HAP-1 (cell line): ENCODE results near the gene CISH.

Source experiments
- DNase-seq, 2 experiments: peaks; one replicate each; pipeline ENCODE4 v3.0.0-alpha.2; 2016 to 2020; ENCODE audit warnings: low spot score in 2 of 2
- H3K27me3 ChIP-seq: fragments of 250-450 bp; sonication (Bioruptor Pico); 2 replicates; pipeline ENCODE4 v1.5.1; 2020; ENCODE audit warnings: low read depth, mild to moderate bottlenecking, moderate library complexity
- H3K36me3 ChIP-seq: fragments of 250-450 bp; sonication (Bioruptor Pico); replicated peaks from 2 replicates; pipeline ENCODE4 v1.5.1; 2020; ENCODE audit warnings: mild to moderate bottlenecking
- H3K4me1 ChIP-seq: fragments of 250-450 bp; sonication (Bioruptor Pico); 2 replicates; pipeline ENCODE4 v1.5.1; 2020; ENCODE audit warnings: mild to moderate bottlenecking
- H3K4me3 ChIP-seq: fragments of 250-450 bp; sonication (Bioruptor Pico); 2 replicates; pipeline ENCODE4 v1.5.1; 2020; ENCODE audit warnings: mild to moderate bottlenecking, moderate library complexity
- H3K9me3 ChIP-seq: fragments of 250-450 bp; sonication (Bioruptor Pico); 2 replicates; pipeline ENCODE4 v1.5.1; 2020; ENCODE audit warnings: mild to moderate bottlenecking, moderate library complexity
- in situ Hi-C: fragments of 300-500 bp; cut with MboI; formaldehyde crosslinking; loops from 3 replicates; pipeline ENCODE4 v1.14.3; 2020; ENCODE audit warnings: low sequenced_read_pairs, inconsistent platforms, mixed read lengths

The CISH gene

DNA sequence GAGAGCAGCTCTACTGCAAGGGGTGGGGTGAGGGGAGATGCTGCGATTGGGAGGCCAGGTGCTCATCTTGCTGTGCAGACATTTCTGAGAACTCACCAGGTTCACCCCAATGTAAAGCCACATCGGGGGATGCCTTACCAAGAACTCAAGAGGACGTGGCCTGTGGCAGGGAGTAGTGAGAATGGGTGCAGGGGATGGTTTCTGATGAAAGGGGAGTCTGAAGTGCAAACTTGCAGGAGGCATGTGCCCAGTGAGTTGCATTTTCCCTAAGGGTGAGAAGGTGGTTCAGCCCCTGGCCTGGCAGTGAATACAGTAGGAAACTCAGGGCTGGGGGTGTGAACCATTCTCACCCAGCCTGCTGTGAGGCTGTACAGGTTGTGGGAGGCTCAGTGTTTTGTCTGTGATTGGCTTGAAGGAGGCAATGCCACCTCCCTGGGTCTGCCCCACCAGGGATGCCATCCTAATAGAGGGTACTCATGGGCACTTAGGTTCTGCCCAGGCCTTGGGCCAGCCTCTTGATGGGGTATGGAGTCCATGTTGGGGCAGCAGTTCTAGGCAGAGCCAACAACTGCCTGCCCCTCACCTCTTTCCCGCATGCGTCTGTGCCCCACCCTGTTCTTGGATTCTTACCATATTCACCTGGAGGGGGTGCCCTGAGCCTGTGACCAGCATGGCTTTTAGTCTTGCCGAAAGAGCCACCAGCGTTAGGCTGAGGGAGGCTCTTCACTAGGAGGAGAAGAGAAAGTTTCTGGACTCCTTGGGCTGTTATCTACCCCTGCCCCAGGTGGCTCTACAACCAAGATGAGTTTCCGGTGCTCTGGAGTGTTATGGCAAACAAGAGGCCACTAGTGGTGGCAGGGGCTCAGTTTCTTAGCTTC, 37.8 kb downstream of the CISH start:
- DNase-seq: no peak
- peaks cover 16% of the 10 kb centered on the region for H3K36me3 ChIP-seq
- no peaks in the 10 kb centered on the region for H3K9me3 ChIP-seq
- H3K4me3 ChIP-seq: no peak overlapping the region
- H3K27me3 ChIP-seq: no peaks in the 10 kb centered on the region
- in situ Hi-C loops: no loop called here
- H3K4me1 ChIP-seq: no peaks in the 10 kb centered on the region

DNA sequence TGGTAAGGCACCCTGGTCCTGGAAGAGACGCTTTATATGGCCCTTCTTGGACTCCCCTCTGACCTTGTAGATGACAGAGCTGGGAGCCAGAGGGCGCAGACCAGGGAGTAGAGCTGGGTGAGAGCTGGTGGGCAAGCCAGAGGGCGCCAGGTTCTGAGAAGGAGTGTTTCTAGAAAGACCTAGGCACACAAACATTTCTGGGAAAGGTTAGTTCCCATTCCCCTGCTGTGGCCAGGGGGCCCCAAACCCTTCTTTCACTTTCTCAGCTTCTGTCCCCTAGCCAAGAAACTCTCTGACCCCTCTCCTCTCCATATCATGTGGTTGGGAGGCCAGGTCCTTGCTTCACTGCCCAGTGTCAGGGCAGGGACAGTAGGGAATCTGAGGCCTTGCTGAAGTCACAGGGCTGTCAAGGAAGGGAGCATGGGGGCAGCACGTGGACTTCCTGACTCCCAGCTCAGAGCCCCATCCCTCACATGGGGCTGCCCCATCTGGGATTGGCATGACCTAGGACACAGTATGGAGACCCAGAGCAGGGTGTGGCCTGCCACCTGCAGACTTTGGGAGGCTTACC, 38.7 kb downstream of the CISH start:
- Histone ChIP-seq H3K4me3 (no peak overlapping the region), H3K36me3 (peaks cover 13% of the 10 kb centered on the region), H3K4me1 (no peaks in the 10 kb centered on the region), H3K27me3 (no peaks in the 10 kb centered on the region), H3K9me3 (no peaks in the 10 kb centered on the region)
- in situ Hi-C loops: no loop called here
- DNase-seq: no peak

DNA sequence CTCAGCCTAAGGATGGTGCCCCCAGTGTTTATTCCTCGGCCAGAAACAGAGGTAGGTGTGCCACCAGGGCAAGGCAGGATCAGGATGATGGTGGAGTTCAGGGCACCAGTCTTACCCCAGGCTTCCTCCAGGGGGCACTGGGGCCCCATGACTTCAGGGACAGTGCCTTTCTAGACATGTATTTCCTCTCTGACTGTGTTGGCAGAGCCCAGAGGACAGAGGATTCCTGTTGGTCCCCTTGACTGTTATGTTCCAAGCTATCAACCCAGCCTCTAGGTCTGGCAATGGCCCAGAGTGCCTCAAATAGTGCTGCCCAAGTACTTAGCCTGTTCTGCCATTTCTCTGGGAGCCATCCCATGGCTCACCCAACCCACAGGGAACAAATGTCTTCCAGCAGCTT, 39.4 kb downstream of the CISH start:
- Histone ChIP-seq H3K9me3 (no peaks in the 10 kb centered on the region), H3K4me1 (no peaks in the 10 kb centered on the region), H3K4me3 (no peak overlapping the region), H3K27me3 (no peaks in the 10 kb centered on the region), H3K36me3 (peaks cover 10% of the 10 kb centered on the region)
- peak; percentile 51 to 72 for DNase-seq
- in situ Hi-C loops: no loop called here

DNA sequence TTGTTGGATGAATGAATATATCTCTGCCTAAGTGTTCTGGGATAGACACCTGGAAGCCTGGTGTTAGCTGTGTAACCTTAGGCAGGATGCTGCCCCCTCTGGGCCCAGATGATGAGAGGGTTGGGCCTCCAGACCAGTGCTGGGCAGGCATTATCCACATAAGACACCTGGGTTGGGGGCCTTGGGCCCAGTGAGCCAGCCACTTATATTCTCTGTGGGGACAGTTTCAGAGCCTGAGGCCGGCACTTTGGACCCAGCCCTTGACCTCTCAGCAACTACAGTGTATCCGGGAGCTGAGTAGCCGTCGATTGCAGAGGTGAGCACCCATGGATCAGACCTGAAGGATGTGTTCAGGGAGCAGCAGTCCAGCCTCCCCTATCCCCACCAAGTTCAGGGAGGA, 40.1 kb downstream of the CISH start:
- Histone ChIP-seq H3K4me3 (no peak overlapping the region), H3K9me3 (no peaks in the 10 kb centered on the region), H3K36me3 (peaks cover 6% of the 10 kb centered on the region), H3K27me3 (no peaks in the 10 kb centered on the region), H3K4me1 (no peaks in the 10 kb centered on the region)
- DNase-seq: no peak
- in situ Hi-C loops: no loop called here

DNA sequence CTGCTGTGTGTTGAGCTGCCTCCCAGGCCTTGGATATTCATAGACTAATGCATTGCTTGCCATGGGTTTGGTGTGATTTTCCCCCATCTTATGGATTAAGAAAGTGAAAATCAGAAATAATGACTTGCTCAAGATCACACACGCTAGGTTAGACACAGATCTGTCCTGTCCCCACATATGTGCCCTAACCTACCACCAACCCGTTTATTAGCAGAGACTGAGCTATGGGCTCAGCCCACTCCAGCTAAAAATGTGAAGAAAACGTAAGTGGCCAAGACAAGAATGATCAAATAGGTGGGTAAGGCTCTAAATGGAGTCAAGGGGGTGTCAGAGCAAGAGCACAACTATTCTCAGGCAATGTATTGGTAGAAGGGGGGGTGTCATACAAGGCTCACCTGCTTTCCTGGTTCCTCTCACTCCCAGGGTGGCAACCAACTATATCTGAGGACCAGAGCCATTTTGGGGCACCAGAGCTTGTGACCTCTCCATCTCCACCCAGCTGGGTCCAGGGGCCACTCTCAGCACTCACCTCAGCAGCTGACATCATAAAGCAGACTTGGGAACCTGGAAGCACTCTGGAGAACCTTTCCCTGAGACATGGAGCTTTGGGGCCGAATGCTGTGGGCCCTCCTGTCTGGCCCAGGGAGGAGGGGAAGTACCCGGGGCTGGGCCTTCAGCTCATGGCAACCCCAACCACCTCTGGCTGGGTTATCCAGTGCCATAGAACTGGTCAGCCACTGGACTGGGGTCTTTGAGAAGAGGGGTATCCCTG, 40.9 kb downstream of the CISH start:
- Histone ChIP-seq H3K27me3 (no peaks in the 10 kb centered on the region), H3K9me3 (no peaks in the 10 kb centered on the region), H3K36me3 (peaks cover 3% of the 10 kb centered on the region), H3K4me3 (peak overlapping the region; percentile 69), H3K4me1 (no peaks in the 10 kb centered on the region)
- in situ Hi-C loops: no loop called here
- DNase-seq: no peak

DNA sequence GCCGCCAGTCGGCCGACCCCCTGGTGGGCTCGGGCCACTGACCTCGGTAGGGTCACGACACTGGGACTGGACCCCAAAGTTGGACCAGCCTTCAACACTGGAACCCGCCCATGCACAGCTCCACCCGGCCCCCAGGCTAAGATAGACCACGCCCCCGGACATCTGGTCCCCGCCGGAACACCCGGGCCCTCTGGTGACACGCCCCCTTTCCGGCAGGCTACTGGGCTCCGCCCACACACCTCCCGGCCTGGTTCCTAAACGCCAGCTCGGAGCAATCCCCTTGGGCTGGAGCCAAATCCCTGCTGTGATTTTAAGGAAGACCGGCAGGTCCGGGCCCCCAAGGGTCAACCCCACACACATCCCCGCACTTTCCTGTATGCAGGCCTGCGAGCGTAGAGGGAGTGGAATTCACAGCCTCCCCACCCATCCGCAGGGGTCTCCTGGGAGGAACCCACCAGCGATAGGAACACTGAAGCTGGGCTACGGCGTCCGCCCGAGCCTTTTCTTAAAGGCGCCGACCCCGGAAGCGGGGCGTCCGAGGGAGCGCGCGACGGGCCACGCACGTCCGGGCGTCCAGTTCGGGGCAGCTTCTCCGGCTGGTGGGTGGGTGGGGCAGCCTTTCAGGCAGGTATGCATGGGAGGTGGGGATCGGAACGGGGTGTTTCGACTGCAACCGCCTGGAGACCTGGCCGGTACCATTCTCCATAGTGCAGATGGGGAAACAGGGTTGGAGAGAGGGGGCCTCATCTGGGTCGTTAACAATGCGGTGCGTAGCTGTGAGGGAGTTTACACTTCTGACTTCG, 42.4 kb downstream of the CISH start, which contains the start of gene HEMK1:
TSS of gene HEMK1 (plus strand) at position 576 of the 803 bp plus-strand sequence. CDS start 1,583 bp downstream, outside the sequence.
- no peaks in the 10 kb centered on the region for H3K4me1 ChIP-seq
- peak within 1 kb of the TSS; percentile 69 for H3K4me3 ChIP-seq
- H3K9me3 ChIP-seq: no peaks in the 10 kb centered on the region
- H3K36me3 ChIP-seq: peaks cover 3% of the 10 kb centered on the region
- in situ Hi-C loops: no loop called here
- H3K27me3 ChIP-seq: no peaks in the 10 kb centered on the region
- DNase-seq: peak; percentile 92 to 99

DNA sequence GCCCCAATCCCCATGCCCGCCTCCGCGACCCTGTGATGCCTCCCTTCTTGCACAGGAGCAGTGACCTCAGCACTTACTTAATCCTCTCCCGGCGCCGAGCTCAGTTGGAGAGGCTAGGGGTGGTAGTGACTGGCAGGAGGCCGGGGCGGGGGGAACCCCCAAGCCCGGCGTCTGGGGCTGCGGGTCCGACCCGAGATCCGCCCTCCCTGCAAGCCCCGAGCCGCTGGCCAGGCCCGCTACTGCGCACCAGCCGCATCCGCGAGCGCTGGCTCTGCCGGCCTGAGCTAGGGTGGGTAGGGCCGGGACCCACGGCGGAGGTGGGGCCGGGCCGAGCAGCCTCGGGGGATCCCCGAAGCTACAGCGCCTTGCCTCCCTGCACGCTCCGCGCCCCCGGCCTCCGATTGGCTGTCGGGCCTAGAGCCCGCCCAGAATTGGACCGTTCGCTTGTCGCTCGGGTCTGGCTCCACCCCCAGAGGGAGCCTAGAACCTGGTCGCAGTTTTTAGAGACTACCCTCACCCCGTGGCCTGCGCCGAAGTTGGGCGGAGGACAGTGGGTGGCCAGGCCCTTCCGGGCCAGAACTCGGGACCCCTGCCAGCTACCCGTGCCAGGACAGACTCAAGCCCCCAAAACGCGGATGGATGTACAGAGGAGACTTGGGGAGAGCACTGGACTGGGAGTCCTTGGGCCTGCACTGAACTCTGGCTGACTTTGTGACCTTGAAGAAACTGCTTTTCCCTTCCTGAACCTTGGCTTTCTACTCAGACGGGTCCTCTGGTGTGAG, 44.0 kb downstream of the CISH start, which contains the start of gene C3orf18:
TSS of gene C3orf18 (minus strand) at position 362 of the 782 bp plus-strand sequence. CDS start 2,048 bp downstream, outside the sequence.
- no peaks in the 10 kb centered on the region for H3K4me1 ChIP-seq
- in situ Hi-C loops: no loop called here
- H3K9me3 ChIP-seq: no peaks in the 10 kb centered on the region
- H3K27me3 ChIP-seq: no peaks in the 10 kb centered on the region
- H3K36me3 ChIP-seq: peaks cover 3% of the 10 kb centered on the region
- peak in 1 of 2 experiments; percentile 24 for DNase-seq
- H3K4me3 ChIP-seq: no peak within 1 kb of the TSS; the same call in 1 of the 2 replicates

DNA sequence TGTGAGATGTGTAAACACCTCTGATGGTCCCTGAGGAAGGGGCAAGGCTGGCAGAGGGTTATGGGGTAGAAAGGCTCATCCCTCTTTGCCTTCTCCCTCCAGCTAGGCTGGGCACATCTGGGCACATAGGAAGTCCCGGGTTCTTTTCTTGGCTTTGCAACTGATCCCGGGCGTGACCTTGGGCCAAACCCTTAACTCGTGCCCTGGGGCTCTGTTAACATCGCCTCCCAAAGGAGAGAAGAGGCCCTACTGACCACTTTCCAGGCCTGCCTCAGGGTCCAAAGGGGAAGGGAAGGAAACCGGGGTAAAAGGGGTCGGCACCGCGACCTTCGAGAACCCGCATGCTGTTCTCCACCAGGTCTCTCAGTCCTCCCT, 44.6 kb downstream of the CISH start:
- DNase-seq: no peak
- in situ Hi-C loops: no loop called here
- no peak overlapping the region for H3K4me3 ChIP-seq
- no peaks in the 10 kb centered on the region for H3K27me3 ChIP-seq
- H3K9me3 ChIP-seq: no peaks in the 10 kb centered on the region
- H3K4me1 ChIP-seq: no peaks in the 10 kb centered on the region
- H3K36me3 ChIP-seq: no peaks in the 10 kb centered on the region; the same call in 1 of the 2 replicates

DNA sequence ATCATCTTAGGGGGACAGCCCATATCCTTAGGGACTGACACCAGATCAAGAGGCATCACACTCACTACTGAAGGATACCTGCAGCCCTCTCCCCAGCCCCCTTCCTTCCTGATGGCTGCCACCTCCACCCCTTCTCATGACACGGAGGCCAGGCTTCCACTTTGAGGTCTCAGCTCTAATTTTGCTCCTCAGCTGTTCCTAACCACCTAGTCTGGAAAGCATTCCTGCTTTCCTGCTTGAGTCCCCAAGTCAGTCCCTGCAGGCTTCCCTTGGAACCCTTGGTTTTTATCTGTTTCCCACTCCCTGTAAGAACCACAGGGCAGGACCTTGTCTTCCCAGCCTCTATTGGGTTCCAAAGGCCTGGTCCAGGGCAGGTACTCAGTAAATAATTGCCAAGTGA, 47.3 kb downstream of the CISH start:
- Histone ChIP-seq H3K4me1 (no peaks in the 10 kb centered on the region), H3K4me3 (no peak overlapping the region), H3K27me3 (no peaks in the 10 kb centered on the region), H3K9me3 (no peaks in the 10 kb centered on the region), H3K36me3 (no peaks in the 10 kb centered on the region)
- no peak for DNase-seq
- in situ Hi-C loops: no loop called here

DNA sequence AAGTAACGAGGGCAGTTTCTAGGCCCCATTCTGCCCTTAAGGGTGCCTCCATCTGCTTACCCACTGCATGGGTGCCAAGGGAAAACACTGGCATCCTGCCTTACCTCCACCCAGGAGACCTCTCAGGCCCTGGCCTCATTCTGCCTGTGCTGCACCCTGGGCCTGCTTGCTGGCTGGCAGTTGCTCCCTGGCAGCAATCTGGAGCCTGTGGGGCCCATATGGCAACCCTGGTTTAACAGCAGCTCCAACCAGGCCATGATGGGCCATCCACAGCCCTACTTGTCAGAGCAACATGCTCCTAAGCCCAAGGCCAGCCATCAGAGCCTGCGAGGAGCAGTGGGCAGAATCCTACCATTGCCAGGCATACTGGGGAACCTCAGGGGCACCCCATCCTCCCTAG, 47.7 kb downstream of the CISH start:
- Histone ChIP-seq H3K4me3 (no peak overlapping the region), H3K9me3 (no peaks in the 10 kb centered on the region), H3K36me3 (no peaks in the 10 kb centered on the region), H3K27me3 (0 out of 2 replicates have a peak, but pooled peaks cover 2% of the 10 kb centered on the region), H3K4me1 (no peaks in the 10 kb centered on the region)
- DNase-seq: no peak
- in situ Hi-C loops: no loop called here

DNA sequence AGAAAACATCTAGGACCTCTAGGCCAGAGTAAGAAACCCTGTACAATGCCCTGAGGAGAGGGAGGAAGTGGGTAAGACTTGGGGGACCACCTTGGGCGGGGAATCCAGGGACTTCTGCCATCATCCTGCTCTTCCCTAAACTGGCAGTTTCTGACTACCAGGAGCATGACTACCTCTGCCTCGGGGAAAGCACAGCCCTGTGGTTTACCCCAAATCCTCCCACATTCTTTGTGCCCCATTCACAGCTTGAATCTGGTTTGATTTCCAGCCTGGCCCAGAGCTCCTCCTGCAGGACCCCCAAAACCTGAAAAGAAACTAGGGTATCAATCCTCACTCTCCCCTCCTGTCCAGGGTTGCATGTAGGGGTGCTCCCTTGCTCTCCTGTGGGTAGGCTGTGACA, 48.7 kb downstream of the CISH start:
- in situ Hi-C loops: no loop called here
- H3K4me3 ChIP-seq: no peak overlapping the region
- peaks cover 10% of the 10 kb centered on the region for H3K27me3 ChIP-seq
- no peaks in the 10 kb centered on the region for H3K36me3 ChIP-seq
- no peak for DNase-seq
- no peaks in the 10 kb centered on the region for H3K4me1 ChIP-seq
- no peaks in the 10 kb centered on the region for H3K9me3 ChIP-seq

DNA sequence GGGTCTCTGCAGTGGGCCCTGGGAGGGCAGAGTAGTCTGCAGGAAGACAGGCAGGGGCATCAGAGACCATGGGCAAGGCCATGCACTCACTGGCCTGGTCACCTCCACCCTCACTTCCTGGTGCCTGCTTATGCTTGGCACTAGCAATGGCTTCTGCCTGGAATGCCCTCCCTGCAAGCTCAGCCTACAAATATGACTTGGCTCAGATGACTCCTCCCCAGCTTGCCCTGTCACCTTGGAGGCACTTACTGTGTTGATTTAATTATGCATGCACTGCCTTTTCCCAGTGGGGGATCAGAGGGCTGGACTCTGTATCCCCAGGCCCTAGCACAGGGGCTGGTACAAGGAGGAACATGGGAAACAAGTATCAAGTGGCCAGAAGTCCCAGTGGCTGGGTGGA, 51.9 kb downstream of the CISH start:
- no peak overlapping the region for H3K4me3 ChIP-seq
- H3K27me3 ChIP-seq: peaks cover 24% of the 10 kb centered on the region
- H3K4me1 ChIP-seq: no peaks in the 10 kb centered on the region
- DNase-seq: no peak
- H3K9me3 ChIP-seq: no peaks in the 10 kb centered on the region
- no peaks in the 10 kb centered on the region for H3K36me3 ChIP-seq
- in situ Hi-C loops: no loop called here
